ENCODE measurements around the gene HID1.

The HID1 gene

GRCh38 chr17:74941128-74941725, 31.3 kb downstream of the HID1 start:
- Histone ChIP-seq H3K27me3 (ENCODE audit: control insufficient read depth, insufficient read depth, low read length) (peaks cover 80% of the 10 kb centered on the region), H3K9ac (ENCODE audit: low read depth, low read length) (no peak overlapping the region), H3K36me3 (ENCODE audit: insufficient read depth, low read length) (no peaks in the 10 kb centered on the region), H3K4me1 (ENCODE audit: control insufficient read depth, insufficient read depth, low read length) (no peaks in the 10 kb centered on the region), H3K4me3 (ENCODE audit: low read length) (no peak overlapping the region), H3K4me2 (ENCODE audit: low read length) (no peak overlapping the region), H3K9me3 (replicated peaks; ENCODE audit: low read length) (no peaks in the 10 kb centered on the region)

GRCh38 chr17:74939534-74939933, 33.0 kb downstream of the HID1 start:
- Histone ChIP-seq H3K9ac (ENCODE audit: low read depth, low read length) (no peak overlapping the region), H3K36me3 (ENCODE audit: insufficient read depth, low read length) (no peaks in the 10 kb centered on the region), H3K4me2 (ENCODE audit: low read length) (no peak overlapping the region), H3K4me3 (ENCODE audit: low read length) (no peak overlapping the region), H3K9me3 (replicated peaks; ENCODE audit: low read length) (no peaks in the 10 kb centered on the region), H3K27me3 (ENCODE audit: control insufficient read depth, insufficient read depth, low read length) (peaks cover 82% of the 10 kb centered on the region), H3K4me1 (ENCODE audit: control insufficient read depth, insufficient read depth, low read length) (no peaks in the 10 kb centered on the region)

GRCh38 chr17:74938194-74938950, 34.2 kb downstream of the HID1 start:
- H3K4me3 ChIP-seq (ENCODE audit: low read length), result no peak overlapping the region
- H3K4me2 ChIP-seq (ENCODE audit: low read length), result no peak overlapping the region
- no peak overlapping the region for H3K9ac ChIP-seq (ENCODE audit: low read depth, low read length)
- H3K9me3 ChIP-seq (replicated peaks; ENCODE audit: low read length), result no peaks in the 10 kb centered on the region
- H3K27me3 ChIP-seq (ENCODE audit: control insufficient read depth, insufficient read depth, low read length), result peaks cover 83% of the 10 kb centered on the region
- H3K4me1 ChIP-seq (ENCODE audit: control insufficient read depth, insufficient read depth, low read length), result no peaks in the 10 kb centered on the region
- H3K36me3 ChIP-seq (ENCODE audit: insufficient read depth, low read length), result no peaks in the 10 kb centered on the region

- Histone ChIP-seq H3K27me3 (ENCODE audit: control insufficient read depth, insufficient read depth, low read length) (peaks cover 84% of the 10 kb centered on the region), H3K4me3 (ENCODE audit: low read length) (no peak overlapping the region), H3K9me3 (replicated peaks; ENCODE audit: low read length) (no peaks in the 10 kb centered on the region), H3K4me1 (ENCODE audit: control insufficient read depth, insufficient read depth, low read length) (no peaks in the 10 kb centered on the region), H3K36me3 (ENCODE audit: insufficient read depth, low read length) (no peaks in the 10 kb centered on the region), H3K9ac (ENCODE audit: low read depth, low read length) (no peak overlapping the region), H3K4me2 (ENCODE audit: low read length) (no peak overlapping the region)
Measured at GRCh38 chr17:74937064-74938051, 35.2 kb downstream of the HID1 start.

- Histone ChIP-seq H3K9ac (ENCODE audit: low read depth, low read length) (no peak overlapping the region), H3K27me3 (ENCODE audit: control insufficient read depth, insufficient read depth, low read length) (peaks cover 83% of the 10 kb centered on the region), H3K4me1 (ENCODE audit: control insufficient read depth, insufficient read depth, low read length) (no peaks in the 10 kb centered on the region), H3K4me3 (ENCODE audit: low read length) (no peak overlapping the region), H3K36me3 (ENCODE audit: insufficient read depth, low read length) (no peaks in the 10 kb centered on the region), H3K9me3 (replicated peaks; ENCODE audit: low read length) (no peaks in the 10 kb centered on the region), H3K4me2 (ENCODE audit: low read length) (no peak overlapping the region)
Measured at GRCh38 chr17:74936470-74936799, 36.1 kb downstream of the HID1 start.

GRCh38 chr17:74935585-74936469, 36.7 kb downstream of the HID1 start, which contains the start of gene OTOP3:
OTOP3 (plus strand) TSS chr17:74935898; CDS start chr17:74935922, 24 bp downstream.
- Histone ChIP-seq H3K4me1 (ENCODE audit: control insufficient read depth, insufficient read depth, low read length) (no peaks in the 10 kb centered on the region), H3K4me3 (ENCODE audit: low read length) (no peak within 1 kb of the TSS), H3K36me3 (ENCODE audit: insufficient read depth, low read length) (no peaks in the 10 kb centered on the region), H3K9ac (ENCODE audit: low read depth, low read length) (no peak within 1 kb of the TSS), H3K27me3 (ENCODE audit: control insufficient read depth, insufficient read depth, low read length) (peaks cover 83% of the 10 kb centered on the region), H3K9me3 (replicated peaks; ENCODE audit: low read length) (no peaks in the 10 kb centered on the region), H3K4me2 (ENCODE audit: low read length) (no peak within 1 kb of the TSS)

- H3K27me3 ChIP-seq (ENCODE audit: control insufficient read depth, insufficient read depth, low read length), result peaks cover 77% of the 10 kb centered on the region
- H3K9me3 ChIP-seq (replicated peaks; ENCODE audit: low read length), result no peaks in the 10 kb centered on the region
- no peak overlapping the region for H3K4me3 ChIP-seq (ENCODE audit: low read length)
- no peaks in the 10 kb centered on the region for H3K36me3 ChIP-seq (ENCODE audit: insufficient read depth, low read length)
- H3K4me1 ChIP-seq (ENCODE audit: control insufficient read depth, insufficient read depth, low read length), result no peaks in the 10 kb centered on the region
- no peak overlapping the region for H3K9ac ChIP-seq (ENCODE audit: low read depth, low read length)
- H3K4me2 ChIP-seq (ENCODE audit: low read length), result no peak overlapping the region
Measured at GRCh38 chr17:74935048-74935447, 37.5 kb downstream of the HID1 start.

- Histone ChIP-seq H3K27me3 (ENCODE audit: control insufficient read depth, insufficient read depth, low read length) (peaks cover 72% of the 10 kb centered on the region), H3K4me3 (ENCODE audit: low read length) (no peak overlapping the region), H3K4me2 (ENCODE audit: low read length) (no peak overlapping the region)
Measured at GRCh38 chr17:74930535-74931036, 42.0 kb downstream of the HID1 start.

GRCh38 chr17:74928786-74929185, 43.8 kb downstream of the HID1 start:
- Histone ChIP-seq H3K36me3 (ENCODE audit: insufficient read depth, low read length) (no peaks in the 10 kb centered on the region), H3K4me2 (ENCODE audit: low read length) (no peak overlapping the region), H3K4me3 (ENCODE audit: low read length) (no peak overlapping the region), H3K9ac (ENCODE audit: low read depth, low read length) (no peak overlapping the region), H3K4me1 (ENCODE audit: control insufficient read depth, insufficient read depth, low read length) (no peaks in the 10 kb centered on the region), H3K27me3 (ENCODE audit: control insufficient read depth, insufficient read depth, low read length) (peaks cover 77% of the 10 kb centered on the region), H3K9me3 (replicated peaks; ENCODE audit: low read length) (no peaks in the 10 kb centered on the region)

More at GRCh38 chr17:74930535-74931036, 42.0 kb downstream of the HID1 start:
- Histone ChIP-seq H3K4me1 (ENCODE audit: control insufficient read depth, insufficient read depth, low read length) (no peaks in the 10 kb centered on the region), H3K36me3 (ENCODE audit: insufficient read depth, low read length) (no peaks in the 10 kb centered on the region), H3K9ac (ENCODE audit: low read depth, low read length) (no peak overlapping the region), H3K9me3 (replicated peaks; ENCODE audit: low read length) (no peaks in the 10 kb centered on the region)

GRCh38 chr17:74925242-74925641, 47.3 kb downstream of the HID1 start:
- no peaks in the 10 kb centered on the region for H3K9me3 ChIP-seq (replicated peaks; ENCODE audit: low read length)
- H3K27me3 ChIP-seq (ENCODE audit: control insufficient read depth, insufficient read depth, low read length), result peaks cover 74% of the 10 kb centered on the region
- H3K36me3 ChIP-seq (ENCODE audit: insufficient read depth, low read length), result no peaks in the 10 kb centered on the region
- no peaks in the 10 kb centered on the region for H3K4me1 ChIP-seq (ENCODE audit: control insufficient read depth, insufficient read depth, low read length)
- no peak overlapping the region for H3K4me2 ChIP-seq (ENCODE audit: low read length)
- H3K4me3 ChIP-seq (ENCODE audit: low read length), result no peak overlapping the region
- H3K9ac ChIP-seq (ENCODE audit: low read depth, low read length), result no peak overlapping the region
